ENCODE measurements around the gene ATP1B1. TPM values are rescaled to one million over a fixed set of nuclear protein-coding genes. Genes with fewer than 3 reads are reported as not detected.

ATP1B1 gene
- 15.0 and 17.5 TPM in 2 replicates for total RNA-seq (2014; rRNA removed; shearing (Covaris generic))

DNA sequence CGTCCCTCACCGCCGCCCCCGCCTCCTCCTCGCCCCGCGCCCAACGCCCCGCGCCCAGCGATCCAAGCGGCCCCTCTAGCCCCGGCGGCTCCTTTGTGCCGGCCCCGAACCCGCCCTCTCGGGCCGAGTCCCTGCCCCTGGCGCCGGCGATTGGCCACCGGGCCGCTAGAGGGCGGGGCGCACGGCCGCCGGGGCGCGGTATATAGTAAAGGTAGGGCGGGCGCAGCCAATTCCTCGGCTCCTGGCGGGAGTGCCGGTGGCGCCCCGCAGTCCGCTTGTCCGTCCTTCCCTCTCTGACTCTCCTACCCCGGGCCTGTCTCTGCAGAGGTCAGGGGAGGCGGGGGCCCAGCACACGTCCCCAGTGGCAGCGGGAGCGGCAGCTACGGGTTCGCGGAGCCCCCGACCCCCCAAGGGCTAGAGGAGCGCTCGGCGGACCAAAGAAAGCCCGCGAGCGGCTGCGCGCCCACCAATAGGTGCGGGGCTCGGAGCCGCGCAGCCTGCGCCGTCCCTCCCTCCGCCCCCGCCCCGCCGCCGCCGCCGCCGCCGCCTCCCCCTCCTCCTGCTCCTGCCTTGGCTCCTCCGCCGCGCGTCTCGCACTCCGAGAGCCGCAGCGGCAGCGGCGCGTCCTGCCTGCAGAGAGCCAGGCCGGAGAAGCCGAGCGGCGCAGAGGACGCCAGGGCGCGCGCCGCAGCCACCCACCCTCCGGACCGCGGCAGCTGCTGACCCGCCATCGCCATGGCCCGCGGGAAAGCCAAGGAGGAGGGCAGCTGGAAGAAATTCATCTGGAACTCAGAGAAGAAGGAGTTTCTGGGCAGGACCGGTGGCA, at the start of gene ATP1B1:
ATP1B1 (plus strand) TSS at position 596 of the 826 bp plus-strand sequence; CDS start at position 736, 140 bp downstream.
- in situ Hi-C loops (cut with HindIII; ENCODE audit: low sequenced_read_pairs) = no loop called here
- DNase-seq (ENCODE audit: low spot score) = peak; percentile 90

- DNase-seq (ENCODE audit: low spot score) = no peak
- in situ Hi-C loops (cut with HindIII; ENCODE audit: low sequenced_read_pairs) = no loop called here
Observed at GRCh38 chr1:169059421-169059820, 47.1 kb upstream of the ATP1B1 start.

GRCh38 chr1:169060043-169060722, 46.3 kb upstream of the ATP1B1 start:
- in situ Hi-C loops (cut with HindIII; ENCODE audit: low sequenced_read_pairs) = no loop called here
- no peak for DNase-seq (ENCODE audit: low spot score)

DNA sequence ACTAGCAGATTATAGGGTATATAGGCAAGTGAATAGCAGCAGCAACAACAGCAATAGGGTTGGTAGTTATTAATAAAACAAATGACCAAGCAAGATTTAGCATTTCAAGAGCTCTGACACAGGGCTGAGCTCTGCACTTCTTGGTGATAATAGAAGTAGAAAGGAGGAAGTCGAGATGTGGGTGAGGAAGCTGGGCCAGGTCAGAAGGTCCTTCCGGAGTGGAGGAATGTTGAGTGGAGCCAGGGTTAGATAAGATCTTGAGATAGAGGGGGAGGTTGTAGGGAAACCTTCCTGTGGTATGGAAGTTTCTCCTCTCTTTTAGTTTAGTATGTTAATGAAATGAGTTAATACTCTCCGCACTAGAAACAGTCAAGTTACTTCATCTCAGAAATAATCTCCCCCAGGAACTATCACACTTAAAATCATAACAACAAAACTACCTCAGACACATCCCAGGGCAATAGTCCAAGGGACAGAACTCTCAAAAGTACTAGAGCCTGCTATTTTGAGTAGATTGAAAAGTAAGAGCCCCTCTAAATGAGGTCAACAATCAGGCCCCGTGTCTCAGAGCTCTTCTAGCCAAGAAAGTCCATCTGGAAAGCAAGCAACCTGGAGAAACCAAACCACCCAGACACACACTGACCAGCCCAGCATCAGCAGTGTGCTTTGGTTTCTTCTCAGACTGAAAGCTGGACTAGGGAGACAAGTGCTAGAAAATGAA, 45.4 kb upstream of the ATP1B1 start:
- in situ Hi-C loops (cut with HindIII; ENCODE audit: low sequenced_read_pairs) = no loop called here
- DNase-seq (ENCODE audit: low spot score) = no peak

DNA sequence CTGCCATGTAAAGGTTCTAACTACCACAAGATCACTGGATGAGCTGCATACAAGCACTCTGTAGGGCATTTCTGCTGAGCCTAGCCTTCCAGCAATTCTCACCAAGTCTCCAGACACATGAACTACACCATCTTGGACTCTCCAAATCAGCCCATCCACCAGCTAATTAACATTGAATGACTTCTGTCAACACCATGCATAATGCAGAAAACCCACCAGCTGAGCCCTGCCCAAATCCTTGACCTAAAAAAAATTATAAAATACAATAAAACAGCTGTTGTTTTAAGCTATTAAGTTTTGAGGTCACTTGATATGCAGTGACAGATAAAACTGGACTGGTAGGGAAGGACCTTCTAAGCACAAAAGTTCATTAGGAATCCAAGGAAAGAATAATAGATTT, 44.3 kb upstream of the ATP1B1 start:
- no peak for DNase-seq (ENCODE audit: low spot score)
- in situ Hi-C loops (cut with HindIII; ENCODE audit: low sequenced_read_pairs) = no loop called here

DNA sequence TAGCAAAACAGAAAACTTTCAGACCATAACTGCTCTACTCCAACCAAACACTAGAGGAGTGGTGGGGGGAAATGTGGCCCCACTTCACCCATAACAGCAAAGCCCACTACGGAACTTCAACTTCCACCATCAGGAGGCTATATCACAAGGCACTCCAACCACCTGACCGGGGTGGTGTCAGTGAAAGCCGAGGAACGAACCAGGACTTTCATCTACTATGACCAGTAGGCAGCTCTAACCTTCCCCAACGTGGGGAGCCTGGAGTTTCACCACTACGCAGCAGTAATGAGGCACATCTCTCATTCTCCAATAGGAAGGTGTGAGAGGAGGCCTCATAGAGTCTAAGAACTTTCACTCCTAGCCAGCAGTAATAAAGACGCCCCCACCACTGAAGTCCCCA, 42.4 kb upstream of the ATP1B1 start:
- DNase-seq (ENCODE audit: low spot score) = no peak
- in situ Hi-C loops (cut with HindIII; ENCODE audit: low sequenced_read_pairs) = no loop called here

DNA sequence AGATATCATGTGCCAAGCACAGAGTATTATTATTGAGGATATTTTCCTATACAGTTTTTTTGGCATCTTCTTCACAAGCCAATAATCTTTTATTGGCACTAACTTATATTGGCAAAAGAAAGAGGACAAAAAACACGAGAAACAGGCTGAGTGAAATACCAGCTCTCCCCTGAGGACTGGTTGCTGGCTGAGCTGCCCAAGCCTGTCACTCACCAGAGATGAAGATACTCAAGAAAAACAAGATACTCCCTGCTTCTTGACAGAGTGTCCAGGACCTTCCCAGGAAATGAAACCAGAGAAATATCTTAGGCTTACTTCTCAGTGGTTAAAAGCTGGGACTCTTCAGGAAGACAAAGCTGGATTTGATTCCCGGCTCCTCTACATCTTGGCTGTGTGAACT, 35.9 kb upstream of the ATP1B1 start:
- DNase-seq (ENCODE audit: low spot score) = no peak
- in situ Hi-C loops (cut with HindIII; ENCODE audit: low sequenced_read_pairs) = no loop called here

DNA sequence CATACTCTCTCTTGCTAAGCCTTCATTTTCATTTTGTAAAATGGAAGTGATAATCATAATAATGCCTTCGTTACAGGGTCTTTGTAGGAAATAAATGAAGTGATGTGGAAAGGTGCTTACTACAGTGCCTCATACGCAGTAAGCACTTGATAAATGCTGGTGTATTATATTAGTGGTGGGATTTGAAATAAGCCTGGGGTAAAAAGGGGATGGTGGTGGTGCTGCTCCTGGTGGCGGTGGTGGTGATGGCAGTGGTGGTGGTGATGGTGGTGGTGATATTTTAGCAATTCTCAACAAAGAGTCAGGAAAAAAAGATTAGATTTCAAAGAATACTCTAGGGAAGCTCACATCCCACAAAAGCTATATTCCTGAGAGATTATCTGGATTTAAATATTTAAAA, 35.5 kb upstream of the ATP1B1 start:
- in situ Hi-C loops (cut with HindIII; ENCODE audit: low sequenced_read_pairs) = no loop called here
- DNase-seq (ENCODE audit: low spot score) = no peak

DNA sequence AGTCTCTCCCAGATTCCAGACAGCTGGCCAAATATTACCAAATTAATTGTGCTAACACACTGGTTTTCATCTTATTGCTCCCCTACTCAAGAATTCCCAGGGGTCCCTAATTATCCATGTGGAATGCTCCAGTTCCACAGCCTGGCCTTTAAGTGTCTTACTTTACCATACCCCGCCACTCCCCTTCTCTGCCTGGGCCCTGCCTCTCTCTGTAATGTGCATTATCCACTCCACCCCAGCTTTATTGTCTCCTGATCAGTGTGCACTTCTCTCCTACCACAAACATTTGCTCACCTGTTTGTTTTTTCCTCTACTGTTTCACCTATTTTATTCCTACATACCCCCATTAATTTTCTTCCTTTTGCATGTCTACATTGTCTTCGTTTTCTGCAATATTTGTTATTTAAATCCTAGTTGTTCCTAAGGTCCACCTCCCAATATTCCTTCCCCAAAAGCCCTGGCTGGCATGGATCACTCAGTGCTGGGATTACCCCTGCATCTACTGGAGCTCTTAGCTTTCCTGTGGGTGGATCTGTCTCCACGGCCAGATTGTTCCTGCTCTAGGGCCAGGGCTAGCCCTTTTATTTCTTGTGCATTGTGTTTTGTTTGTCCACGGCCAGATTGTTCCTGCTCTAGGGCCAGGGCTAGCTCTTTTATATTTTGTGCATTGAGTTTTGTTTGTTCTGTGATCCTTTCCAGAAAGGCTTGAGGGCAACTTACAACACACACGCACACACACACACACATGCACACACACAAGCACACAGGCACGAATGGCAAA, 33.4 kb upstream of the ATP1B1 start:
- in situ Hi-C loops (cut with HindIII; ENCODE audit: low sequenced_read_pairs) = no loop called here

DNA sequence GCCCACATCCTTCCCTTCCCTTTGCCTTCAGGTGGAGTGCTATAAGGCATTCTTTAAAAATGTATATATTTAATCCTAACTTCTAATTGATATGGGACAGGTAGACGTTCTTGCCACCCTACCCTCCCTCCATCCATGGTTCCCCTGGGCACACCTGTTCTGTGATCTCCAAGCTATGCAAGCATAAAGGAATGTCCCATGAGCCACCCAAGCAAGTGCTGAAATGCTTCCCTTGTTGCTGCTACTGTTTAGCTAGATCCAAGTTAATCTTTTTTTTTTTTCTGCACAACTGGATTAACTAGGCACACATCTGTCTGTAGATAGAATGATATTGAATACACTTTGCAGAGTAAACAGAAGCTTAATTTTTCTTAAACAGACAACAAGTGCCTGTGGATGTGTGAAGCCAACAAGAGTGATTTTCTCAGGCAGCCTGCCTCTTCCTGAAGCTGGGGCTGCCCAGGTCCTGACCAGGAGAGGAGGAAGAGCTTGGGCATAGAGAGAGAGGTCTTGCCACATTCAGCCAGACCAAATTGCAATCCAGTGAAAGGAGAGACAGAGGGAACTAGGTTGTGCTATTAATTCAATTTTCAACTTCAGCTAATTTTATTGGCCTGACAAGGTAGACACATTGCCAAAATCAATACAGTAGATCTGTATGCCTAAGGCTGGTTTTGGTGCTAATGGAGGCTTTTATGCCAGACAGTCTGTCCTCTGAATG, 28.2 kb upstream of the ATP1B1 start:
- DNase-seq (ENCODE audit: low spot score) = no peak
- in situ Hi-C loops (cut with HindIII; ENCODE audit: low sequenced_read_pairs) = no loop called here

More for the DNA sequence above, 33.4 kb upstream of the ATP1B1 start:
- no peak for DNase-seq (ENCODE audit: low spot score)

GRCh38 chr1:169081503-169082123, 24.9 kb upstream of the ATP1B1 start:
- DNase-seq (ENCODE audit: low spot score) = no peak
- in situ Hi-C loops (cut with HindIII; ENCODE audit: low sequenced_read_pairs) = no loop called here

DNA sequence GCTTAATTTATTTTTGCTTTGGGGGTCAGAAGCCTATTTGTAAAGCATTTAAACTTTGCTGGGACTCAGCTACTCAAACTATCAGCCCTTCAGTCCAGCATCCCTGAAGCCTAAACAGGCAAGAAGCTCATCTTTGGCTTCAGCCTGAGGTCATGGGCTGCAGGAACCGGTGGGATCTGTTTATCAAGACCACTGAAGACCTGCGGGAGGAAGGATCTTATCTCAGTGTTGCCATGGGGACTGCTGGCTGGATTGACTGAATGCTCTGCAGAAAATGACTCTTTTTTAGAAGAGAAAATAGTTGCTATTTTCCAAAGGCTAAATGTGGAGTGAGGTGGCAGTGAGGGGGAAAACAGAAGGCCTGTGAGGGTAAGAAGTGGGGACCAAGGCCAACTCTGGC, 20.6 kb upstream of the ATP1B1 start:
- in situ Hi-C loops (cut with HindIII; ENCODE audit: low sequenced_read_pairs) = no loop called here
- no peak for DNase-seq (ENCODE audit: low spot score)

DNA sequence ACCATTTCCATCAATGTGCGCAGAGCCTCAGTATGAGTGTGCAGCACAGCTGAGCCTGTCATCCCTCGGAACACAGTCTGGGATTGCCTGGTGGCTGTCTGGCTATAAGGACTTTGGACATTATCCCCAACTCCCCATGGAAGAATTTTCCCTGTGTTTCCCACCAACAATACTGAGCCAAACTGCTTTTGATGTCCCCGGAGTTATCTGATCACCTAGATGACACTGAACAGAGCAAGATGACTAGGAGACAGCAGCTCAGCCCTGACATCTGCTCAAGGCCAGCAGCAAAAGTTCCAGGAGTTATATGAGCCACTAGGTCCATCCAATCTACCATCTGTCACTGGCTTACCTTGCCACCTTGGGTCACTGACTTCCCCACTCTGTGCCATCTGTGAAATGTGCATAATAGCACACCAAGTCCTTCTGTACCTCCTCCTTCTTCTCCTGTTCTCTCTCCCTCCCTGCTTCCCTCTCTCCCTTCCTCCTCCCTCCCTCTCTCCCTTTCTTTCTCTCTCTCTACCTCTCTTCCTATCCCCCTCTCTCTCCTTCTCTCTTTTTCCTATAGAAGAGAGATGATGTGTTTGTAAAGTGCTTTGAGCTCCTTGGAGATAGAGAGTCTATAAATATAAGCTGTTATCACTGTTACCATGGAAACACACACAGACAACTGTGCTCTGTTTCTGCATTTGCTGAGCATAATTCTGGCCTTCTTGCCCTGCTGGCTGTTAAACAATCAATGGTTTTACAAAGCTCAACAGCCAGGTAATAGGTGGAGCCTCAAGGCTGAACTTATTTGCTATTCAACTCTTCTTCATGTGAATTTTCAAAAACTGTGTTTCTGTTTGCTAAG, 19.7 kb upstream of the ATP1B1 start:
- in situ Hi-C loops (cut with HindIII; ENCODE audit: low sequenced_read_pairs) = no loop called here
- peak; percentile 95 for DNase-seq (ENCODE audit: low spot score)

DNA sequence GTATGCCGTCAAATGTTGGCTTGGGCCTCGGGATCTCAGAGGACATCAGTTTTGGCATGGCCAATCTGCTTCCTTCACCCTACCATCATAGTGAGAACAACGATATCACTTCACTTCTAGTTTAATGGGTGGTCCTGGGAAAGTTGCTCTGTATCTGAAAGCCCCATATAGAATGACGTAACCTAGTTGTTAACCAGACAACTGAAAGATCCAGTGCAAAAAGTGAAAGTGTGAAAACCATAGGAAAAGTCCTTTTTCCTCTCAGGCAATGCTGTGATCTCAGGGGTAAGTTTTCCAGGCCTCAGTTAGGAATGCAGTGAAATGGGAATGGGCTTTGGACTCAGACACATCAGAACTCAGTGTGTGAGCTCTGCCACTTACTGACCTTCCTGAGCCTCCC, 18.6 kb upstream of the ATP1B1 start:
- in situ Hi-C loops (cut with HindIII; ENCODE audit: low sequenced_read_pairs) = no loop called here
- DNase-seq (ENCODE audit: low spot score) = no peak

- no peak for DNase-seq (ENCODE audit: low spot score)
Observed at GRCh38 chr1:169089776-169090175, 16.7 kb upstream of the ATP1B1 start.

GRCh38 chr1:169090308-169090899, 16.1 kb upstream of the ATP1B1 start:
- in situ Hi-C loops (cut with HindIII; ENCODE audit: low sequenced_read_pairs) = no loop called here
- DNase-seq (ENCODE audit: low spot score) = no peak

More at GRCh38 chr1:169089776-169090175, 16.7 kb upstream of the ATP1B1 start:
- in situ Hi-C loops (cut with HindIII; ENCODE audit: low sequenced_read_pairs) = no loop called here

DNA sequence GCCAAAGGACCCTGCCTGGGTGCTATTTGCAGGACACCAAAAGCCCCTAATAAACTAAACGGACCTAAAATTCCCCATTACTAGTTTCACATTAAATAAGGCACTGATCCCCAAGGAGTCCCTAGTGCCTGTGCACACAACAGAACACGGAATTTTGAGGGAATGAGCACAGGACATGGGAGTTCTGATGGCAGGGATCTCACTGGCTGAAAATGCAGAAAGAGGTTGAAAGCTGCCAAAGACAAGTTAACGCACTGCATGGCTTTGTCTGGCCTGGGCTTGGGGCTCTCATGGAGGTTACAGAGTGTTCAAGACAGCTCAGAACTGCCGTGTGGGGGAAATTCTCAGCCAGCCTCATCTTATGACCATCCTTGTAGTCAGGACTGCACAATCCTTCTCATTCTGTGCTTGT, 15.6 kb upstream of the ATP1B1 start:
- in situ Hi-C loops (cut with HindIII; ENCODE audit: low sequenced_read_pairs) = no loop called here
- DNase-seq (ENCODE audit: low spot score) = no peak

All from G401 (cell line).